GM18868 (cell line): ENCODE data around the gene AKAP8.
"Not testable (repeated sequence)": the region's sequence is repeated elsewhere in the genome, so short reads cannot be mapped to it uniquely, and the experiment has no call there.

Experiments
- ATAC-seq: cut with Tn5 transposase; IDR thresholded peaks from one replicate; pipeline ENCODE4 v1.9.1; 2021; ENCODE audit warnings: mild to moderate bottlenecking, moderate library complexity; ENCODE audit not compliant: unreplicated experiment

Gene AKAP8

DNA sequence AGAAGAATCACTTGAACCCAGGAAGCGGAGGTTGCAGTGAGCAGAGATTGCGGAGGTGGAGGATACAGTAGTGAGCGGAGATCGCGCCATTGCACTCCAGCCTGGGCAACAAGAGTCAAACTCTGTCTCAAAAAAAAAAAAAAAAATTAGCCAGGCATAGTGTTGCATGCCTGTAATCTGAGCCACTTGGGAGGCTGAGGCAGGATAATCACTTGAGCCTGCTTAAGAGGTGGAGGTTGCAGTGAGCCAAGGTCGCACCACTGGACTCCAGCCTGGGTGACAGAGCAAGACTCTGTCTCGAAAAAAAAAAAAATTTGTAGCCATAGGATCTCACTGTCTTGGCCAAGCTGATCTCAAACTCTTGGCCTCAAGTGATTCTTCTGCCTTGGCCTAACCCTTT, 43.6 kb downstream of the AKAP8 start:
- not testable (repeated sequence) for ATAC-seq

- ATAC-seq, result peak; percentile 41
These were observed 47.1 kb downstream of the AKAP8 start, which contains the start of gene BRD4 for GRCh38 chr19:15332311-15332996. TSS of gene BRD4 (minus strand) at chr19:15332539. CDS start at chr19:15273099, 59,440 bp downstream.

DNA sequence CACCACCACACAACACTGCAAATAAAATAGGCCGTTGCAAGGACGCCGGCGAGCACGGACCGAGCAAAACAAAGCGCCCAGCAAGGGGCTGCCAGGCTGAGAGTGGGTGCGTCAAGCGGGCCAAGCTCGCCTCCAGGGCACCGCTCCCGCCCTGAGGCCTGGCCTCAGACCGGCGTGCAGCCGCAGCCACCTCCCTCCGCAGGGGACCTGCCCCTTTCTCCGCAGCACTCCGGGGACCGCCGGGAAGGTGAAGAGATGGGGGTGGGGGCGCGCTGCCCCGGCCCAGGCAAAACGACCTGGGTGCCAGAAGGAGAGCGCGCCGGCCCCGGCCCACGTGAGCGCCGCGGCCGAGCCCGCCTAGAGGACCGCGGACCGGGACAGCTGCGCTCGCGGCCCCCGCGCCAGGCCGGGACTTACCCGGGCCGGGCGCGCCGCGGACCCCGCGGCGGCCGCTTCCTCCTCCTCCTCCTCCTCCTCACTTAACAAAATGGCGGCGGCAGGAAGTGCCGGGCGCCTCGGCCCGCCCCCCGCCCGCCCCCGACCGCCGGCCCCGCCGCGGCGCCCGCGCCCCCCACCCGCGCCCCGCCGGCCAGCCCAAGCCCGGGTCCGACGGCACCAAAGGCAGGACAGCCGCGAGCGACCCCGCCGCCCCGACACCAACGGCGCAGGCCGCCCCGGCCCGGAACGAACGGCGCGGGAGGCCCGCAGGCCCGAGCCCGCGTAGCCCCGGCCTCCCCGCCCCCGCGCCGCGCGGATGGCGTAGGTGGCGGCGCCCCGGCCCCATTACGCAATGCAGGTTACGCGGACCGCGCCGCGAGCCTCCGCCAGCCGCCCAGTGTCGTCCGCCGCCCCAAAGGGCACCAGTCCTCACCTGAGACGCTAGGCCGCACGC, 47.9 kb downstream of the AKAP8 start:
- ATAC-seq, result peak; percentile 35

DNA sequence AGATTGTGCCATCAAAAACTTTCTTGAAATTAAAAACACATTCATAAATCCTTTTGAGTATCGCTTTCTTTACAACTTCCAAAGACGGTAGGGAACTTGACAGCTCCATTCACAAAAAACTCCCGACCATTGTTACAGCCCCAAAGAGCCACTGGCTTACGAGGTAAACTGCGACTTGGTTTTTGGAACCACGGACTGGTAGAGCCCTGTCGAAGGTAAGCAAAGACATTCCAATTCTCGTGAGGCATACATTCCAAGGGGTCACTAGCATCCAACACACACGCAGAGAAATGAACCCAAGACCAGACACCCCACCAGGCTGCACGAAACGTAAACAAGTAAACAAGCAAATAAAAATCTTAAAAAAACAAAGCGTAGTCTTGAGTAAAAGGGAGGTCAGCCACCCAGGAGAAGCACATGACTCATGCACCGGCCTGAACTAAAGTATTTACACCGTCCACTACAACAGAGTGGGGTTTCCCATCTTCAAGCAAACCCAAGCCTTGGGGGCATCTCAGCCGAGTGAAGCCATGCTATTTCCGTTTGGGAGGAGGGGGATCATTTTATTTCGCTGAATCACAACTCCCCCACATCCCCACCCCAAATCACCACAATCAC, 48.7 kb downstream of the AKAP8 start:
- no peak for ATAC-seq

- no peak for ATAC-seq
These were observed 51.3 kb downstream of the AKAP8 start for GRCh38 chr19:15328312-15328711.

GRCh38 chr19:15324791-15325519, 54.6 kb downstream of the AKAP8 start:
- no peak for ATAC-seq

DNA sequence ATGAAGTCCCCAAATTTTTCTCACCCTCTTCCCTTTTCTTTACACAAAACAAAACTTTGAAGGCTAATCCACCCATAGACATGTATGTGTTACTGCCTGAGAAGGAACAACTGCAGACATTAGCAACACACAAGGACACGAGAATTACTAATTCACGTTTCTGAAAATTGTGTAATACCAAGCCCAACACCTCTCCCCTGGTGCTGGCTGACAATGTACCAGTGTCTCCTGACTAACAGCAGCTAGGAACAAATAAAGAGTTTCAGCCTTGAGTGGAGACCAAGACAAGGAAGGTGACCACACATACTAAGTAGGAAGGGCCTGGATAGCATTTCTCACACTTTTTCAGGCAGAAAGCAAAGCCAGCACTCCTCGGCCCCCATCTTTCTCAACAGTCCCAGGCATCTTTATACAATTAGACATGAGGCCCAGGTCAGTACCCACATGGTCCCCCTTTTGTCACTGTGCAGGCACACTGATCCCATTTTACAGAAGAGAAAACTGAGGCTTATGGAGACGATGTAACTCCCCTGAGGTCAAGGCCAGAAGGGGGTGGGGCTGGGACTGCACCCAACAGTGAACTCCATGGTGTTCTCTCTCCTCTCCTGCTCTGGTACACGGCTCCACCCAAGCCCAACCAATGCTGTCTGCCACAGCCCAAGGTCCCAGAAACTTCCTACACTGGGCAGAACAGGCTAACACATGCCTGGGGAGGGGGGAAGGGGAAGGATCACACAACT, 55.9 kb downstream of the AKAP8 start:
- ATAC-seq, result no peak

- no peak for ATAC-seq
These were observed 57.8 kb downstream of the AKAP8 start for GRCh38 chr19:15321739-15322138.

DNA sequence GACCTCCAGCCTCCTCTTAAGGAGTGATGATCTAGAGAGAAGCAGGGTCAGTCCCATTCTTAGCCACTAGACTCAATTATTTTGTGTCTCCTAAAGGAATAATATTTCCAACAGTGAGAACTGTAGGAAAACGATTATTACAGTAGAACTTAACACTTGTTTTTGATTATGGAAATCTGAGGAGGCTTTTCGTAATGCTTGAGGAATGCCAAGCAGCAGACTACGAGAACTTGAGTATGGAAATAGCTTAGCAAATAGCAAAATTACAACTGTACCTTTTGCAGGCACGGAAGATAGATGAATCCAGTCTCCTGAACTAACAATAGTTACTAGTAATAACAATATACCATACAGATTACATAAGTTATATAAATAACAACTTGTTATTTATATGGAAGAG, 59.5 kb downstream of the AKAP8 start:
- ATAC-seq, result no peak

GRCh38 chr19:15318241-15318691, 61.3 kb downstream of the AKAP8 start:
- ATAC-seq, result no peak

DNA sequence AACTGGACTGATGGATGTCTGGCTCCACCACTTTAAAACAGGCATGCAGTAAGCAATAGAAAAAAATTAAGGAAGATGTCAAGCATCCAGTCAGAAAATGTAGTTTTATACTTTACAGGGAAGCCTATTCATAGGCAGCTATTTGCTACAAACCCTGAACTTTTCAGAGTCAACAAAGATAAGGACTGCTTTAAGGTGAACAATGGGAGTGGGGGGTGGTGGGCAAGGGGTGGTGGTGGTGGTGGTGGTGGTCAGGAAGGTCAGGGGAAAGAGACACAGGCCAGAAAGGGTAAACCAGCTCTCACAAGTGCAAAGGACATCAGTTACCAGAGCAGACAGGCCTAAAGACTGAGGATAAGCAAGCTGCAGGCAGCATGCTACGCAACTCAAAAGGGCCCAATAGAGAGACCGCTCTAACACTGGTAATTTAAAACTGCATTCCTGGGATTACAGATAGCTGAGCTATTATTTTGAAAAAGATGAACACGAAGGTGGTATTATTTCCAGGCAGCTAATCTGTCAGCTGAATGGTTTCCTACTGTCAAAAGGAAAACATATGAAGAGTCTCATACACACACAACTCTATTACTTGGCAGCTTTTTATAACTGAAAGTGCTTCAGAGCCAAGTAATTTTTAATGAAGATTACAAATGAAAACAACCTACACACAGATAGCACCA, 62.1 kb downstream of the AKAP8 start:
- ATAC-seq, result no peak

GRCh38 chr19:15316498-15316897, 63.1 kb downstream of the AKAP8 start:
- ATAC-seq, result no peak

DNA sequence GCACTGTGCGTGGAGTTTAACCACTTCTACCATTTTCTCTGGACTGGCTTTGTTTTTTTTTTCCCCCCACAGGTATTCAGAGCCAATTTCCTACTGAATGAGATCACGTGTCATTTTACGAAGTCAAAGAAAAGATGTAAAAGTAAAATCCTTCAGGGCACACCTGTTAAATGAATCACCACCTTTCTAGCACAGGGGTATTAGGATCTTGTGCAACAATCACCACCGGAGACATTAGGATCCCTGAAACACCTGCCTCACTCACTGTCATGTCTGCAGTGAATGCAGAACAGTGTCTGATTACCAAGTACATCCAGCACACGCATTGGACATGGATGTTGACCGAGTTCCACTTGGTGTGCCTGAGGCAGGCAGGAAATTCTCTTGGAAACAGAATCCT, 64.5 kb downstream of the AKAP8 start:
- ATAC-seq, result no peak

DNA sequence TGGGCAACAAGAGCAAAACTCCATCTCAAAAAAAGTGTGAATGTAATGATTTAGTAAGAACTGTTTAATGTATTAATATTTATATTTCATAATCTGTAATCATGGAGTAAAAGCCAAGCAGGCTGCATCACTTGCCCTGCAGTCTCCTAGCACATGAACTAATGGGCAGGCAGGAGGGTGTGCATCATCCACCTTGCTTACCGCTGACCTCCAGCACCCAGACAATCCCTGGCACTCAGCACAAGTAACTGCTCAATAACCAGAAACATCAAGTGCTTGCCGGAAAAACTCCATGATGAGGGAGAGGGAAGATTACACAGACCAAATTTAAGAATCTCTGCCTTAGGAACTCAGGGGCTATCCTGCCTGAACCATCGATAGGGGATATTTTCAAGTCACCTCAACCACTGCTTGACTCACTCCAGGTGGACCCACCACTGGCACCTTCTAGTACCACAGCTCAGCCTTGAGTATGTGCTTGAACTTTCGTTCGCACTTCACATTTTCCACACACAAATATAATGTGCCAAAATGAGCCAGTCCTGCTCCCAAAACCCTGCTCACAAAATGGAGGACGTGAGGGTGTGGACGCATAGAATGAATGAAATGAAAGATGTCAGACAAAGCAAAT, 65.8 kb downstream of the AKAP8 start:
- ATAC-seq, result no peak

DNA sequence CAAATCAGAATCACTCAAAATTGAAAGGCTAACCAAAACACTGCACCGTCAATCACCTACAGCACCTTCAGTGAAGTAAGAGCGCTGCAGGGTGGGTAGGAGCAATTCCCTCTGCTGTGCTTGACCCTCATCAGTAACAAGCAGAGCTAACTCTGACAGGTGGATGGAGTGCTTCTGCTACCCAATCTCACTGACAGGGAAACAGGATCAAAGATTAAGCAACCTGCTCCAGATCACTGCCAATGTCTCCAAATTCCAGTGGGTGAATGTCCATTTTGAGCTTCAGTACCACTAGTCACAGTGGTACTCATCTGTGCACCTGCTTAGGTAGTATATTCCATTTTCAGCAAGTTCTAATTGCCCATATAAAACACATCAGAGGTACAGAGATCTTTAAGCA, 72.4 kb downstream of the AKAP8 start:
- ATAC-seq, result no peak

- no peak for ATAC-seq
These were observed 73.8 kb downstream of the AKAP8 start for GRCh38 chr19:15305582-15306334.

GRCh38 chr19:15304140-15304705, 75.4 kb downstream of the AKAP8 start:
- ATAC-seq, result no peak
